ENCODE data around the gene TMEM161A. TPM values are rescaled to one million over a fixed set of nuclear protein-coding genes. Genes with fewer than 3 reads are reported as not detected.
A peak's percentile ranks its signal among the peaks of the same experiment; 100 is the strongest.

Gene TMEM161A
- total RNA-seq, 1 experiment from 2014 or later = 76.0 TPM

- H3K79me2 ChIP-seq (ENCODE audit: insufficient read depth, low read length) = no peaks in the 10 kb centered on the region
- RAD21 ChIA-PET (ENCODE audit: low non-redundant PET in 1 of 2, low total read pairs in 2 of 2, uncharacterized antibody in 2 of 2, unreplicated experiment in 2 of 2) = no interaction called here
- intact Hi-C loops (cut with micrococcal nuclease) = no loop called here
These were observed 32.2 kb downstream of the TMEM161A start for GRCh38 chr19:19106056-19106551.

More at GRCh38 chr19:19106056-19106551, 32.2 kb downstream of the TMEM161A start:
- H3K9ac ChIP-seq (ENCODE audit: low read length) = peak overlapping the region; percentile 61
- H3K4me2 ChIP-seq (ENCODE audit: low read length) = peak overlapping the region; percentile 75
- H3K27me3 ChIP-seq (ENCODE audit: insufficient read depth, low read length) = no peaks in the 10 kb centered on the region
- ChIA-PET CTCF (no interaction called here), POLR2A (no interaction called here)
- no peaks in the 10 kb centered on the region for H4K20me1 ChIP-seq (ENCODE audit: insufficient read depth)
- H3K36me3 ChIP-seq (ENCODE audit: control insufficient read depth in 1 of 2, insufficient read depth in 2 of 2, low read length in 2 of 2) = no peaks in the 10 kb centered on the region
- no peaks in the 10 kb centered on the region for H3K9me3 ChIP-seq (ENCODE audit: control insufficient read depth in 1 of 2, insufficient read depth in 1 of 2, low read depth in 1 of 2, low read length in 2 of 2)
- peak overlapping the region; percentile 83 for H3K27ac ChIP-seq (ENCODE audit: low read depth, low read length)
- peak overlapping the region; percentile 78 for H2AFZ ChIP-seq (ENCODE audit: low read depth, low read length, poor library complexity, severe bottlenecking)
- no peak for TF ChIP-seq CBX3 (IDR thresholded peaks at IDR 0.05; ENCODE audit: low read depth)
- TF ChIP-seq SRF (IDR thresholded peaks at IDR 0.05; ENCODE audit: low read depth) = no peak
- no peak for TF ChIP-seq POLR2A (IDR thresholded peaks at IDR 0.05; ENCODE audit: borderline replicate concordance, extremely low read depth, insufficient read depth, insufficient read length)
- no peak for TF ChIP-seq ZNF274 (IDR thresholded peaks at IDR 0.05; ENCODE audit: low read depth, low read length)
- no peak for TF ChIP-seq EZH2phosphoT487 (IDR thresholded peaks at IDR 0.05; ENCODE audit: borderline replicate concordance)
- TF ChIP-seq CEBPB (IDR thresholded peaks at IDR 0.05; ENCODE audit: low read depth) = no peak
- TF ChIP-seq CTCF (IDR thresholded peaks at IDR 0.05 in 2 of 3, conservative IDR thresholded peaks at IDR 0.05 in 1 of 3; ENCODE audit: borderline replicate concordance in 1 of 3, insufficient read depth in 1 of 3, low read depth in 2 of 3, low read length in 2 of 3) = no peak
- no peak for TF ChIP-seq ELF1 (IDR thresholded peaks at IDR 0.05; ENCODE audit: borderline replicate concordance, low read depth)
- no peak for TF ChIP-seq YY1 (IDR thresholded peaks at IDR 0.05; ENCODE audit: extremely low read depth, insufficient replicate concordance, low read depth, low read length)
- TF ChIP-seq FOSL1 (IDR thresholded peaks at IDR 0.05; ENCODE audit: low read depth) = no peak
- TF ChIP-seq POLR2AphosphoS5 (IDR thresholded peaks at IDR 0.05; ENCODE audit: low read depth, low read length) = no peak
- no peak for TF ChIP-seq EZH2 (IDR thresholded peaks at IDR 0.05)
- peak overlapping the region; percentile 56 to 63 for H3K4me3 ChIP-seq (replicated peaks in 1 of 2; ENCODE audit: low read depth in 1 of 2, low read length in 2 of 2)
- DNase-seq (ENCODE audit: low read depth, low spot score) (no peak), ATAC-seq (0 out of 2 replicates have a peak, but pooled peaks have one; percentile 0)
- H3K4me1 ChIP-seq (ENCODE audit: control insufficient read depth in 1 of 2, insufficient read depth in 2 of 2, low read length in 2 of 2) = peaks cover 39 to 66% of the 10 kb centered on the region in 2 experiments
- no peaks in the 10 kb centered on the region for H3K9me2 ChIP-seq (ENCODE audit: insufficient read depth)
- BruUV-seq (replicated peaks) = no TSS peak
